Neural progenitor cell (in vitro differentiated cells): ENCODE measurements around the gene SRPX2. TPM values are rescaled to one million over a fixed set of nuclear protein-coding genes. Genes with fewer than 3 reads are reported as not detected.

Experiments
- DNase-seq: peaks from one replicate; pipeline ENCODE4 v3.0.0-alpha.2; 2016; ENCODE audit warnings: low spot score
- H2AFZ ChIP-seq: fragments of 200-600 bp; sonication (generic); replicated peaks from 2 replicates; pipeline ENCODE4 v1.6.1; 2016; ENCODE audit warnings: antibody characterized with exemption
- H3F3A ChIP-seq: fragments of 200-600 bp; sonication (generic); 2 replicates; pipeline ENCODE4 v1.6.1; 2016; ENCODE audit warnings: antibody characterized with exemption, low read depth
- H3K27ac ChIP-seq: fragments of 200-600 bp; sonication (generic); 2 replicates; pipeline ENCODE4 v1.5.1; 2016; ENCODE audit warnings: mild to moderate bottlenecking
- H3K27me3 ChIP-seq: fragments of 200-600 bp; sonication (generic); 2 replicates; pipeline ENCODE4 v1.6.1; 2016; ENCODE audit warnings: mild to moderate bottlenecking, moderate library complexity
- H3K36me3 ChIP-seq: fragments of 200-600 bp; sonication (generic); 2 replicates; pipeline ENCODE4 v1.5.1; 2016
- H3K4me1 ChIP-seq: fragments of 200-600 bp; sonication (generic); 2 replicates; pipeline ENCODE4 v1.6.1; 2016; ENCODE audit warnings: mixed run types
- H3K4me2 ChIP-seq: fragments of 200-600 bp; sonication (generic); 2 replicates; pipeline ENCODE4 v1.6.1; 2016
- H3K4me3 ChIP-seq: fragments of 200-600 bp; sonication (generic); 2 replicates; pipeline ENCODE4 v1.5.1; 2016
- H3K79me2 ChIP-seq: fragments of 200-600 bp; sonication (generic); 2 replicates; pipeline ENCODE4 v1.6.1; 2016; ENCODE audit warnings: low read depth
- H3K9ac ChIP-seq: fragments of 200-600 bp; sonication (generic); 2 replicates; pipeline ENCODE4 v1.6.1; 2016
- H3K9me3 ChIP-seq: fragments of 200-600 bp; sonication (generic); 2 replicates; pipeline ENCODE4 v1.5.1; 2016; ENCODE audit warnings: low read depth
- H4K20me1 ChIP-seq: fragments of 200-600 bp; sonication (generic); 2 replicates; pipeline ENCODE4 v1.6.1; 2016; ENCODE audit warnings: low read depth
- H3K27ac Mint-ChIP-seq: 3 replicates; pipeline ENCODE4 v1.8.0; 2021; ENCODE audit warnings: mixed read lengths
- H3K27me3 Mint-ChIP-seq: 2 replicates; pipeline ENCODE4 v1.8.0; 2022; ENCODE audit warnings: low read depth, mild to moderate bottlenecking, inconsistent platforms, moderate library complexity, mixed read lengths; ENCODE audit not compliant: insufficient read depth
- H3K36me3 Mint-ChIP-seq: 3 replicates; pipeline ENCODE4 v1.8.0; 2021; ENCODE audit warnings: mixed read lengths
- H3K4me1 Mint-ChIP-seq: 3 replicates; pipeline ENCODE4 v1.8.0; 2021; ENCODE audit warnings: mixed read lengths
- H3K4me3 Mint-ChIP-seq: 3 replicates; pipeline ENCODE4 v1.8.0; 2021; ENCODE audit warnings: mild to moderate bottlenecking, moderate library complexity, mixed read lengths
- H3K9me3 Mint-ChIP-seq: 3 replicates; pipeline ENCODE4 v1.8.0; 2020; ENCODE audit warnings: mixed read lengths
- CTCF ChIP-seq: fragments of 200-600 bp; sonication (generic); IDR thresholded peaks from 2 replicates; pipeline ENCODE4 v1.5.1; 2017; ENCODE audit warnings: antibody characterized with exemption, mild to moderate bottlenecking
- EZH2 ChIP-seq: fragments of 200-600 bp; sonication (generic); IDR thresholded peaks from 2 replicates; pipeline ENCODE4 v1.6.1; 2017; ENCODE audit warnings: antibody characterized with exemption, mild to moderate bottlenecking, moderate library complexity
- EZH2phosphoT487 ChIP-seq: fragments of 200-600 bp; sonication (generic); IDR thresholded peaks from 2 replicates; pipeline ENCODE4 v1.6.1; 2017; ENCODE audit warnings: antibody characterized with exemption
- total RNA-seq: library from RNA; depleted of rRNA; stranded (reverse); fragments of >200 nt; gene quantifications from 2 replicates; pipeline ENCODE4 v1.2.3, GENCODE V29; 2015; ENCODE audit warnings: low replicate concordance

The SRPX2 gene
- total RNA-seq, 1 donor from 2014 or later: 0.11 TPM

- Histone ChIP-seq H3K36me3 (no peaks in the 10 kb centered on the region), H3F3A (no peaks in the 10 kb centered on the region), H3K4me3 (no peak overlapping the region), H3K27ac (no peak overlapping the region), H3K9ac (no peak overlapping the region), H3K79me2 (no peaks in the 10 kb centered on the region), H3K27me3 (no peaks in the 10 kb centered on the region), H3K4me1 (peaks cover 5% of the 10 kb centered on the region), H3K4me2 (no peak overlapping the region), H4K20me1 (no peaks in the 10 kb centered on the region), H3K9me3 (no peaks in the 10 kb centered on the region), H2AFZ (no peak overlapping the region)
- peaks cover 2% of the 10 kb centered on the region for H3K27me3 Mint-ChIP-seq
- H3K9me3 Mint-ChIP-seq: no peaks in the 10 kb centered on the region
- H3K36me3 Mint-ChIP-seq: no peaks in the 10 kb centered on the region
- no peak for DNase-seq
- no peak overlapping the region for H3K4me3 Mint-ChIP-seq
- no peak for TF ChIP-seq EZH2
- TF ChIP-seq CTCF: no peak
- TF ChIP-seq EZH2phosphoT487: no peak
- H3K27ac Mint-ChIP-seq: no peak overlapping the region
- peaks cover 21% of the 10 kb centered on the region for H3K4me1 Mint-ChIP-seq
Measured at GRCh38 chrX:100645106-100645505, 1.1 kb downstream of the SRPX2 start.

DNA sequence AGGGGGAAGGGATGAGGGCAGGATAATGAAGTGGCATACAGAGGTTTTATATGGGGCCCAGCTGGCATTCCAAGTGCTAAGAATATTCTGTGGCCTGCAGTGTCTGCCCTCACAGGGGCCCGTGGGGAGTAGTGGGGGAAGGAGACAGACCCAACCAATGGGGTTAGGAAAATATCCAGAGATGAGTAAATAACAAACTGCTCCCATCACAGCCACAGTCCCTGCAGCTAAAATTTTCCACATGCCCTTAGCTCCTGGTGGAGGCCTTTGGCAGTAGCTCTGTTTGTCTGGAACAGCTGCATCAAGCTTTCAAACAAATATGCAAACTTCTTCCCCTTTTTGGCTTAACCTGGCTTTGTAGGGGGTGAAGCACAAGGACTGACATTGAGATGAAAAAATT, 3.1 kb downstream of the SRPX2 start:
- TF ChIP-seq EZH2phosphoT487 (no peak), EZH2 (no peak), CTCF (no peak)
- Histone ChIP-seq H2AFZ (no peak overlapping the region), H3K27ac (no peak overlapping the region), H3K79me2 (no peaks in the 10 kb centered on the region), H3K9me3 (no peaks in the 10 kb centered on the region), H3K4me3 (no peak overlapping the region), H3K4me1 (peaks cover 5% of the 10 kb centered on the region), H3K4me2 (no peak overlapping the region), H3F3A (no peaks in the 10 kb centered on the region), H3K27me3 (no peaks in the 10 kb centered on the region), H3K36me3 (no peaks in the 10 kb centered on the region), H4K20me1 (no peaks in the 10 kb centered on the region), H3K9ac (no peak overlapping the region)
- Mint-ChIP-seq H3K9me3 (no peaks in the 10 kb centered on the region), H3K4me3 (no peak overlapping the region), H3K27ac (no peak overlapping the region), H3K4me1 (peaks cover 21% of the 10 kb centered on the region), H3K36me3 (no peaks in the 10 kb centered on the region), H3K27me3 (peaks cover 2% of the 10 kb centered on the region)
- DNase-seq: no peak

GRCh38 chrX:100647739-100648138, 3.7 kb downstream of the SRPX2 start:
- TF ChIP-seq EZH2 (no peak), CTCF (no peak), EZH2phosphoT487 (no peak)
- no peaks in the 10 kb centered on the region for H3F3A ChIP-seq
- DNase-seq: no peak
- H3K27me3 ChIP-seq: no peaks in the 10 kb centered on the region
- no peaks in the 10 kb centered on the region for H3K36me3 ChIP-seq
- H4K20me1 ChIP-seq: no peaks in the 10 kb centered on the region
- H3K79me2 ChIP-seq: no peaks in the 10 kb centered on the region
- Mint-ChIP-seq H3K4me1 (peaks cover 21% of the 10 kb centered on the region), H3K36me3 (no peaks in the 10 kb centered on the region), H3K27me3 (peaks cover 2% of the 10 kb centered on the region), H3K4me3 (no peak overlapping the region), H3K27ac (peak overlapping the region; percentile 48), H3K9me3 (no peaks in the 10 kb centered on the region)
- peaks cover 5% of the 10 kb centered on the region for H3K4me1 ChIP-seq
- no peaks in the 10 kb centered on the region for H3K9me3 ChIP-seq
- no peak overlapping the region for H3K9ac ChIP-seq
- no peak overlapping the region for H3K4me2 ChIP-seq
- no peak overlapping the region for H2AFZ ChIP-seq
- H3K27ac ChIP-seq: no peak overlapping the region
- no peak overlapping the region for H3K4me3 ChIP-seq
